ENCODE measurements around the gene ZNF609. TPM values are rescaled to one million over a fixed set of nuclear protein-coding genes. Genes with fewer than 3 reads are reported as not detected.

ZNF609 gene
- total RNA-seq, 4 donors from 2014 or later, result 18.6 to 40.1 (median 23.7) TPM

- Histone ChIP-seq H3K4me3 (no peak overlapping the region), H3K27ac (no peak overlapping the region), H3K27me3 (no peaks in the 10 kb centered on the region), H3K36me3 (peaks cover 3% of the 10 kb centered on the region), H3K9me3 (no peaks in the 10 kb centered on the region), H3K4me1 (peaks cover 33% of the 10 kb centered on the region)
- no peak for DNase-seq (ENCODE audit: low spot score in 2 of 2)
- no peak for TF ChIP-seq POLR2A (IDR thresholded peaks at IDR 0.05)
- no peak for TF ChIP-seq POLR2AphosphoS5 (IDR thresholded peaks at IDR 0.05)
- no peak for TF ChIP-seq EP300 (IDR thresholded peaks at IDR 0.05)
- TF ChIP-seq CTCF (IDR thresholded peaks at IDR 0.05), result no peak
- WGBS, result 88% methylated on average over 5 of the region's 5 CpGs
Observed at GRCh38 chr15:64633332-64633731, 173.0 kb downstream of the ZNF609 start.

GRCh38 chr15:64634027-64634426, 173.6 kb downstream of the ZNF609 start:
- no peak overlapping the region for H3K27ac ChIP-seq
- no peak for DNase-seq (ENCODE audit: low spot score in 2 of 2)
- no peak overlapping the region for H3K4me3 ChIP-seq
- H3K9me3 ChIP-seq, result no peaks in the 10 kb centered on the region
- TF ChIP-seq EP300 (IDR thresholded peaks at IDR 0.05) (no peak), POLR2A (IDR thresholded peaks at IDR 0.05) (no peak), CTCF (IDR thresholded peaks at IDR 0.05) (no peak), POLR2AphosphoS5 (IDR thresholded peaks at IDR 0.05) (no peak)
- peaks cover 34% of the 10 kb centered on the region for H3K4me1 ChIP-seq
- no peaks in the 10 kb centered on the region for H3K27me3 ChIP-seq
- peaks cover 3% of the 10 kb centered on the region for H3K36me3 ChIP-seq
- 53% methylated on average over 2 of the region's 2 CpGs for WGBS

DNA sequence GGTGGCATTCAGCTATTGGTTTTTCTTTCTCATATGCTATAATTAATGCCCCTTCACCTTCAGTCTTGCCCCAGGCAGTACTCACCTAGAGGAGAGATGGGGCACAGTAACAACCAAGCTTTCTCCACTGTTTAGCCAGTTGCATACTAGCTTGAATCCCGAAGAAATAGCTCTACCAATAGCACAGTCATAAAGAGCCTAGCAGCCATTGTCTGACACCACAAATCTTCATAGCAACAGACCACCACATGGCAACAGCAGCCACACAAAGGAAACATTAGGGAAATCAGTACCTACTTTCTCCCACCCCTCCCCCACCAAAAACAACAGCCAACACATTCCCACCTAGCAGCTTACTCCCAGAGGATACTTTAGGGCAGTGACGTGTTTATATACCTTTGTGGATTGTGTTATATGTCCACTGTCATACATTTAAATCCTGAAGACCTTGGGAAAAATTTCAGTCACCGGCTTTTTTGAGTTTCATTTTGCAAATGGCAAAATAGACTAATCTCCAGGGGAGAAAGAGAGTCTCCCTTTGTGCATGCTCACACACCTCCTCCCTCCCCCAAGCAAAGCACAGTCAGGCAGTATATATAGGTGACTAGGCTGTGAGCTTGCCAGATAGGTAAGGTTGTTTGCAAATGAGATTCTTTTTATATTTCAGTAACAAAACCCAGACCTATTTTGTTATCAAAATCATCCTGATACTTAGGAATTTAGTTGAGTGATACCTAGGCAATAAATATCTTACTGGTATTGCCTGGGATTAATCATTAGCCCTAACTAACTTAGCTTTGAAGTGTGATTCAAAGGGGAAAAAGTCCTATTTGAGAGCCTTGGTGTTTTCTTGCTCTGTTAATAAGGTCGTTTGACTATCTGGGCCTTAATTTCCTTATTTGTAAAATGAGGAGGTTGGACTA, 174.5 kb downstream of the ZNF609 start:
- Histone ChIP-seq H3K4me3 (no peak overlapping the region), H3K36me3 (peaks cover 3% of the 10 kb centered on the region), H3K27me3 (no peaks in the 10 kb centered on the region), H3K4me1 (peaks cover 40% of the 10 kb centered on the region), H3K27ac (no peak overlapping the region), H3K9me3 (no peaks in the 10 kb centered on the region)
- TF ChIP-seq EP300 (IDR thresholded peaks at IDR 0.05), result no peak
- no peak for TF ChIP-seq CTCF (IDR thresholded peaks at IDR 0.05)
- no peak for TF ChIP-seq POLR2AphosphoS5 (IDR thresholded peaks at IDR 0.05)
- no peak for TF ChIP-seq POLR2A (IDR thresholded peaks at IDR 0.05)
- DNase-seq (ENCODE audit: low spot score in 2 of 2), result no peak
- 40% methylated on average over 4 of the region's 4 CpGs for WGBS

GRCh38 chr15:64635499-64636495, 175.4 kb downstream of the ZNF609 start:
- Histone ChIP-seq H3K27ac (peak overlapping the region; percentile 50), H3K4me3 (no peak overlapping the region), H3K27me3 (no peaks in the 10 kb centered on the region), H3K4me1 (peaks cover 42% of the 10 kb centered on the region), H3K36me3 (peaks cover 3% of the 10 kb centered on the region), H3K9me3 (no peaks in the 10 kb centered on the region)
- no peak for DNase-seq (ENCODE audit: low spot score in 2 of 2)
- WGBS, result 55% methylated on average over 4 of the region's 4 CpGs
- TF ChIP-seq CTCF (IDR thresholded peaks at IDR 0.05) (no peak), POLR2A (IDR thresholded peaks at IDR 0.05) (no peak), EP300 (IDR thresholded peaks at IDR 0.05) (no peak), POLR2AphosphoS5 (IDR thresholded peaks at IDR 0.05) (no peak)

All from suprapubic skin (tissue), 4 donors.